ENCODE results near the gene SMC3. TPM values are rescaled to one million over a fixed set of nuclear protein-coding genes. Genes with fewer than 3 reads are reported as not detected.

The SMC3 gene
- total and polyA plus RNA-seq, 2 experiments from 2014 or later, result 40.8 to 53.5 TPM

GRCh38 chr10:110569736-110570135 is 2.2 kb downstream of the SMC3 start:
- no peaks in the 10 kb centered on the region for H3K9me3 ChIP-seq (ENCODE audit: low read depth)
- no peaks in the 10 kb centered on the region for H3K27me3 ChIP-seq
- DNase-seq (ENCODE audit: low spot score), result peak; percentile 27
- H3K79me2 ChIP-seq, result peaks cover 71% of the 10 kb centered on the region
- no peak overlapping the region for H2AFZ ChIP-seq
- no peak overlapping the region for H3K4me3 ChIP-seq
- H3K9me2 ChIP-seq (replicated peaks; ENCODE audit: insufficient read depth), result no peaks in the 10 kb centered on the region
- no peaks in the 10 kb centered on the region for H3K36me3 ChIP-seq (replicated peaks; ENCODE audit: insufficient read depth, low read depth)
- H3K4me1 ChIP-seq (ENCODE audit: insufficient read depth), result peaks cover 13% of the 10 kb centered on the region
- H3K4me2 ChIP-seq, result peak overlapping the region; percentile 75
- no peak for TF ChIP-seq EZH2 (IDR thresholded peaks at IDR 0.05; ENCODE audit: borderline replicate concordance)
- TF ChIP-seq, protein P1, sequence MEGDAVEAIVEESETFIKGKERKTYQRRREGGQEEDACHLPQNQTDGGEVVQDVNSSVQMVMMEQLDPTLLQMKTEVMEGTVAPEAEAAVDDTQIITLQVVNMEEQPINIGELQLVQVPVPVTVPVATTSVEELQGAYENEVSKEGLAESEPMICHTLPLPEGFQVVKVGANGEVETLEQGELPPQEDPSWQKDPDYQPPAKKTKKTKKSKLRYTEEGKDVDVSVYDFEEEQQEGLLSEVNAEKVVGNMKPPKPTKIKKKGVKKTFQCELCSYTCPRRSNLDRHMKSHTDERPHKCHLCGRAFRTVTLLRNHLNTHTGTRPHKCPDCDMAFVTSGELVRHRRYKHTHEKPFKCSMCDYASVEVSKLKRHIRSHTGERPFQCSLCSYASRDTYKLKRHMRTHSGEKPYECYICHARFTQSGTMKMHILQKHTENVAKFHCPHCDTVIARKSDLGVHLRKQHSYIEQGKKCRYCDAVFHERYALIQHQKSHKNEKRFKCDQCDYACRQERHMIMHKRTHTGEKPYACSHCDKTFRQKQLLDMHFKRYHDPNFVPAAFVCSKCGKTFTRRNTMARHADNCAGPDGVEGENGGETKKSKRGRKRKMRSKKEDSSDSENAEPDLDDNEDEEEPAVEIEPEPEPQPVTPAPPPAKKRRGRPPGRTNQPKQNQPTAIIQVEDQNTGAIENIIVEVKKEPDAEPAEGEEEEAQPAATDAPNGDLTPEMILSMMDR (IDR thresholded peaks at IDR 0.05; ENCODE audit: poor library complexity), result no peak
- no peak for TF ChIP-seq EZH2phosphoT487 (IDR thresholded peaks at IDR 0.05; ENCODE audit: low read depth, severe bottlenecking, unreplicated experiment)
- 85% methylated on average over 1 of the region's 1 CpG for WGBS (ENCODE audit: low lambda C conversion rate, missing lambda C conversion rate)
- H4K20me1 ChIP-seq (ENCODE audit: insufficient read depth, poor library complexity, severe bottlenecking), result peaks cover 18% of the 10 kb centered on the region
- peak overlapping the region; percentile 91 for H3K27ac ChIP-seq

DNA sequence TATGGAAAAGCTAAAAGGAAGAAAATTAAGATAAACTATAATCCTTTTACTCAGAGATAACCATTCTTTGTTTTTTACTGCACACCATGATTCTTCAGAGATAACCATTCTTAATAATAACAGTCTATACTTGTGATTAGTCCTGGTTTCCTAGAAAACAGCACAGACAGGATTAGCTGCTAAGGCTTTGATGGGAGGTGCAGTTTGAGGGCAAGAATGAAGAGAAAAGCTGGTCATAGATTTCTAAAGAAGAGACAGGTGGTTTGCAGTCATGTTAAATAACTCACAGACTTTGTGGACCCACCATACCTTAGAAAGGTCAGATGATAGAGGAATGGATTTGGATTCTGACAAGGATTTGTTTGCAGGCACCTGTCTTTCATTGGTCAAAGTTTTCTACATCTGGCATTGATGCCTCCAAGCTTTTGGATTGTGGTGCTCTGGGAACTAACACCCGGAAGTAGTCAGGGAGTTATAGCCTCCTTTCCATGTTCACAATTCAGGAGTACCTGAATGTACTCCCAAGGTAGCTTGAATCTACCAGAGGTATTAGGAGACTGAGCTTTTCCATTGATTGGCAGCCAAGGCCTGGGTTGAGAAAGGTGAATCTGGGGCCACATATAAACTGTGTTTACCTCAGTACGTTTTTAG is 3.7 kb downstream of the SMC3 start:
- Histone ChIP-seq H3K79me2 (peaks cover 86% of the 10 kb centered on the region), H2AFZ (no peak overlapping the region), H3K27ac (no peak overlapping the region), H3K9me3 (ENCODE audit: low read depth) (no peaks in the 10 kb centered on the region), H3K36me3 (replicated peaks; ENCODE audit: insufficient read depth, low read depth) (no peaks in the 10 kb centered on the region), H3K4me2 (peak overlapping the region; percentile 75), H3K9me2 (replicated peaks; ENCODE audit: insufficient read depth) (no peaks in the 10 kb centered on the region), H3K4me3 (no peak overlapping the region), H4K20me1 (ENCODE audit: insufficient read depth, poor library complexity, severe bottlenecking) (peaks cover 20% of the 10 kb centered on the region), H3K27me3 (no peaks in the 10 kb centered on the region), H3K4me1 (ENCODE audit: insufficient read depth) (peaks cover 13% of the 10 kb centered on the region)
- DNase-seq (ENCODE audit: low spot score), result no peak
- 68% methylated on average over 2 of the region's 2 CpGs for WGBS (ENCODE audit: low lambda C conversion rate, missing lambda C conversion rate)
- TF ChIP-seq EZH2 (IDR thresholded peaks at IDR 0.05; ENCODE audit: borderline replicate concordance) (no peak), EZH2phosphoT487 (IDR thresholded peaks at IDR 0.05; ENCODE audit: low read depth, severe bottlenecking, unreplicated experiment) (no peak)

DNA sequence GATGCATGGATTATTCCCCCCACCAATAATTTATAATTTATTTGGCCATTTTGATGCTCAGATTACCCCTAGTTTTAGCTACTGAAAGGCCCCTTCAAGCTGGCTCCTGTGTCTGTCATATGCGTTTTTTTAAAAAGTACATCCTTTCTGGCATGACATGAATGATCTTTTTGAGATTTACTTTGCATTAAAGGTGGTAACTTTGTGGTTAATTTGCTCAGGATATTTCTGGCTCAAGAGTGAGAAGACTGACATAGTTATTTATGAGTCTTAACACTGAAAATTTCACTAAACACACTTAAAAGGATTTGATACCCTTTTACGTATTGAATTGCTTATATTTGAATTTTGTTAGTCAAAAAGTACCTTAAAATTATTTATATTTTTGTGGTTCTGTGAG is 5.4 kb downstream of the SMC3 start:
- no peaks in the 10 kb centered on the region for H3K36me3 ChIP-seq (replicated peaks; ENCODE audit: insufficient read depth, low read depth)
- no peaks in the 10 kb centered on the region for H3K9me2 ChIP-seq (replicated peaks; ENCODE audit: insufficient read depth)
- no peak overlapping the region for H3K4me2 ChIP-seq
- DNase-seq (ENCODE audit: low spot score), result no peak
- H3K27ac ChIP-seq, result no peak overlapping the region
- WGBS (ENCODE audit: low lambda C conversion rate, missing lambda C conversion rate), result 91% methylated on average over 2 of the region's 2 CpGs
- H3K4me1 ChIP-seq (ENCODE audit: insufficient read depth), result peaks cover 13% of the 10 kb centered on the region
- H2AFZ ChIP-seq, result no peak overlapping the region
- no peaks in the 10 kb centered on the region for H3K9me3 ChIP-seq (ENCODE audit: low read depth)
- H3K79me2 ChIP-seq, result peaks cover 87% of the 10 kb centered on the region
- peaks cover 20% of the 10 kb centered on the region for H4K20me1 ChIP-seq (ENCODE audit: insufficient read depth, poor library complexity, severe bottlenecking)
- H3K4me3 ChIP-seq, result no peak overlapping the region
- no peaks in the 10 kb centered on the region for H3K27me3 ChIP-seq
- TF ChIP-seq, protein P1 (IDR thresholded peaks at IDR 0.05; ENCODE audit: poor library complexity), result no peak
- TF ChIP-seq EZH2phosphoT487 (IDR thresholded peaks at IDR 0.05; ENCODE audit: low read depth, severe bottlenecking, unreplicated experiment) (no peak), EZH2 (IDR thresholded peaks at IDR 0.05; ENCODE audit: borderline replicate concordance) (no peak)

DNA sequence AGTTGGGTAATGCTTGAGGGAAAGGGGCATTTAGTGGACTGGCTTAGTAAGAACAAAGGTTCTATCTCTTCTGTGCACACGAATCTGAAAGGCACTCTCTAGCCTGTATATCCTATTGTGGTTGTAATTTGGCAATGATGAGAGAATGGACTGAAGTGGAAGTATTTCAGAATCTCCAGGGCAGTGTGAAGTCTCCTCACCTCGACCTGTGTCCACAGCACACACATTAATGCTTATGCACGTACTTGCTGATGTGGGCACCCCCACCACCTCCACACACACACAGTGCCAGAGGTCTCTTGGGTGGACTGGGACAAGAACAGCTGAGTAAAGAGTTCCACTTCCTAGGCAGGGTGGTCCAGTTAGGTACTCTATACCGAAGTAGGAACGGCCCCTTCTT is 6.9 kb downstream of the SMC3 start:
- H3K27me3 ChIP-seq, result no peaks in the 10 kb centered on the region
- H3K4me2 ChIP-seq, result no peak overlapping the region
- H3K4me3 ChIP-seq, result no peak overlapping the region
- H4K20me1 ChIP-seq (ENCODE audit: insufficient read depth, poor library complexity, severe bottlenecking), result peaks cover 11% of the 10 kb centered on the region
- H3K27ac ChIP-seq, result no peak overlapping the region
- 87% methylated on average over 5 of the region's 5 CpGs for WGBS (ENCODE audit: low lambda C conversion rate, missing lambda C conversion rate)
- no peaks in the 10 kb centered on the region for H3K9me2 ChIP-seq (replicated peaks; ENCODE audit: insufficient read depth)
- no peak overlapping the region for H2AFZ ChIP-seq
- no peaks in the 10 kb centered on the region for H3K36me3 ChIP-seq (replicated peaks; ENCODE audit: insufficient read depth, low read depth)
- TF ChIP-seq EZH2phosphoT487 (IDR thresholded peaks at IDR 0.05; ENCODE audit: low read depth, severe bottlenecking, unreplicated experiment) (no peak), EZH2 (IDR thresholded peaks at IDR 0.05; ENCODE audit: borderline replicate concordance) (no peak)
- TF ChIP-seq, protein P1 (IDR thresholded peaks at IDR 0.05; ENCODE audit: poor library complexity), result no peak
- peaks cover 71% of the 10 kb centered on the region for H3K79me2 ChIP-seq
- H3K4me1 ChIP-seq (ENCODE audit: insufficient read depth), result peaks cover 10% of the 10 kb centered on the region
- no peaks in the 10 kb centered on the region for H3K9me3 ChIP-seq (ENCODE audit: low read depth)
- DNase-seq (ENCODE audit: low spot score), result no peak

All from hepatocyte (in vitro differentiated cells).